ENCODE data around the gene SSH2.
"Not testable (repeated sequence)": the region's sequence is repeated elsewhere in the genome, so short reads cannot be mapped to it uniquely, and the experiment has no call there.

SSH2 gene

DNA sequence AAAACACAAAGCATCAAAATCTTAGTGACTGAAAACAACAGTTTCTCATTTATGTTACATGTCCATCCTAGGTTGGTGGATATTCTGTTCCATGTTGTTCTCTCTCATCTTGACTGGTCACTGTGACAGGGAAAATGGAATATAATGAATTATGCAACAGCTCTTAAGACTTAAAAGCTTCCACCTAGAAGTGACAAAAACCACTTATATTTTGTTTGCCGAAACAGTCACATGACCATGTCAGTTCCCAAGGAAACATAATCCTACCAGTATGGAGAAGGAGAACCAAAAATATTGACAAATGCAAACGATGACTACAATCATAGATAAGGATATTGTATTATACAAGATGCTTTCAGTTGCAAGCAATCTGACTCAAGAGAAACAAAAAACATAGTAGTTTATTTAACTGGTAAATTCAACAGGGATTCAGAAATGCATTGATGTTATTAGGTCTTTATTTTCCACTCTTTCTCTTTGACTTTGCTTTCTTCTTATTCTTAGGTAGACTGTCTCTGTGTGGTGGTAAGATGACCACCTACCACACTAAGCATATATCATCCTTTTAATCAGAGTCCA is 103.8 kb downstream of the SSH2 start:
- TF ChIP-seq POLR2A (IDR thresholded peaks at IDR 0.05; ENCODE audit: low read length) (no peak), GATA1 (IDR thresholded peaks at IDR 0.05; ENCODE audit: low read depth, low read length) (no peak)
- DNase-seq = no peak

DNA sequence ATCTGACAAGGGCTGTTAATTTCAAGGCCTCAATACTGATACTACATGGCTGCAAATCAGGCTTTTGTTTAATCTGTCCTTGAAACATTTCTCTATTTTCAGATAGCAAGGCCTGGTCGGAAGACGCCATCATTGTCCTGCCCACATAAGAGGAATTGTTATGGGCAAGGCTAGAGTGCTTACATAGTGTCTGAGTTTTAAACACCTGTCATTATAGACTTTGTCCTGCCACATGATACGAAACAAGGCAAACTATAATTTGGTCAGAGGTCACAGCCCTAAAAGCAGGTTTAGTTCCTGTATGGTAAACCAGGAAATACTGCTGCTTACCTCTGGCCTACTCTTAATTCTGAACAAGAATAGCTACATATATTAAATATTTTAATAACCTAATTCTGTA is 104.4 kb downstream of the SSH2 start:
- DNase-seq = peak in 1 of 2 experiments; percentile 49
- TF ChIP-seq GATA1 (IDR thresholded peaks at IDR 0.05; ENCODE audit: low read depth, low read length) = no peak
- no peak for TF ChIP-seq POLR2A (IDR thresholded peaks at IDR 0.05; ENCODE audit: low read length)

DNA sequence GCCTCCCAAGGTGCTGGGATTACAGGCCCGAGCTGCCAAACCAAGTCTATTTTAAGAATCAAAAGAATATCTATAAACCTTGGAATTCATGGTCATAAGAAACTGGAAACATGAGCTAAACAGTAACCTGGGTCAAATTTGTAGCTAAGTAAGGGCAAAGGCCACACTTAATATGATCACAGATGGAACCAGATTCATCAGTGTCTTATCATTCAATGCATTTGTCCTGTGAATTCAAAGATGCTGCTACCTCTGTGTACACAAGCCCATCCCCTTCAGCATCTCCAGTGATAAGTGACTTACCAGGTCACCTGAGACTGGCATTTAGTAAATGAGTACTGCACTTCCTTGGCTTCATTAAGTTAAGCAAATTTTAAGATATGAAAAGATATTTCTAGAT is 108.1 kb downstream of the SSH2 start:
- no peak for TF ChIP-seq GATA1 (IDR thresholded peaks at IDR 0.05; ENCODE audit: low read depth, low read length)
- TF ChIP-seq POLR2A (IDR thresholded peaks at IDR 0.05; ENCODE audit: low read length) = no peak
- no peak for DNase-seq

DNA sequence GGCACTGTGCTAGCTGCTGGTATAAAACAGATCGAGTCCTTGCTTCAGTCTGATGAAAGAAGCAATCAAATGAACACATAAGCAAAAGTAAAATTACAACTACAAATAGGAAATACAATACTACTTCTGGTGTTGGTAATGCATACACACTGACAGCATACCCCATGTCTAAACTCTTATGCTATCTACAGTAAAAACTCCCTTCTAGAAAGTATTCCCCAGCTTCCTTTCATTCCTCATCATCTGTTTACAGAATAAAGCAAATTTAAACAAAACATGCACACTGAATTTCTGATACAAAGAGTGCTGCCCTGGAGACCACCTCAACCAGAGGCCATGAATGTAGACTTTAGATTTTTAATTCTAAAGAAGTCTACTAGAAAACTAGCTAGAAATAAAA is 109.6 kb downstream of the SSH2 start:
- TF ChIP-seq GATA1 (IDR thresholded peaks at IDR 0.05; ENCODE audit: low read depth, low read length) = no peak
- no peak for TF ChIP-seq POLR2A (IDR thresholded peaks at IDR 0.05; ENCODE audit: low read length)
- DNase-seq = no peak

DNA sequence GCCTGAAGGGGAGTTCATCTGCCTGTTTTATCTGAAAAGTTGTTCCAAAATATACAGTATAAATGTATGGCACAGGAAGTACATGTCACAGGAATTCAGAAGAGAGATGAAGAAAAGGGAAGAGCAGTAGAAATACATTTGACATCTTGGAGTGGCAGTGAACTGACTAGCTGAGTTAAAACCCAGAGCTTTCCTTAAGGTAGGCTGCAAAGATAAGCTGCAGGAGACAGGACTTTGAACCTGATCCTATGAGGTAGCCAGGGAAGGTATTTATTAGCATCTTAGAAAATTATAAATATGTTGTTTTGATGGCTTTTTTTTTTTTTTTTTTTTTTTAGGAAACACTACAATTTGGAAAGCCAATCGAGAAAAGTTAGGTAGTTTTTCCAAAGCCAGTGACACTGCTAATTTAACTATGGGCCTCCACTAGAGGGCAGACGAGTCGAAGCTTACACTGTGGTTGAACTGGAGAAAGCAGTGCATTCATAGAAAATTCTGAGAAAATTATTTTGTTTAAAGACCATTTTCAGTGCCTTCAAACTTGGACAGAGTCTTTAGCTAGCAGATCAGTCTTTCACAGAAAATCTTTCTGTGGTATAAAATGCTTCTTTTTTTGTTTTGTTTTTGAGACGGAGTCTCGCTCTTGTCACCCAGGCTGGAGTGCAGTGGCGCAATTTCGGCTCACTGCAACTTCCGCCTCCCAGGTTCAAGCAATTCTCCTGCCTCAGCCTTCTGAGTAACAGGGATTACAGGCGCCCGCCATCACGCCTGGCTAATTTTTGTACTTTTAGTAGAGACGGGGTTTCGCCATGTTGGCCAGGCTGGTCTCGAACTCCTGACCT is 122.3 kb downstream of the SSH2 start:
- DNase-seq = peak; percentile 60 to 79
- TF ChIP-seq POLR2A (IDR thresholded peaks at IDR 0.05; ENCODE audit: low read length) (no peak), GATA1 (IDR thresholded peaks at IDR 0.05; ENCODE audit: low read depth, low read length) (no peak)

DNA sequence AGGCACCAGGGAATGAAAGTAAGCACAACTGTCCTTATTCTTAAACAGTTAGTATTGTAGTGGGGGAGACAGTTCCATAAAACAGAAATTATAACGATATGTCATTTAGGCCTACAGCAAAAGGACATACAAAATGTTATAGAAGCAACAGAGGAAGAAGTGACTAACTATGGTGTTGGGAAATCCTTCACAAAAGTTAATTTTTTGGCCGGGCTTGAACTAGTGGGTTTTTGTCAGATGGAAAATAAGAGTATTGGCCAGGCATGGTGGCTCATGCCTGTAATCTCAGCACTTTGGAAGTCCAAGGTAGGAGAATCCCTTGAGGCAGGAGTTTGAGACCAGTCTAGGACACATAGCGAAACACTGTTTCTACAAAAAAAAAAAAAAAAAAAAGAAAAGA is 127.8 kb downstream of the SSH2 start:
- TF ChIP-seq GATA1 (IDR thresholded peaks at IDR 0.05; ENCODE audit: low read depth, low read length) = no peak
- TF ChIP-seq POLR2A (IDR thresholded peaks at IDR 0.05; ENCODE audit: low read length) = no peak

DNA sequence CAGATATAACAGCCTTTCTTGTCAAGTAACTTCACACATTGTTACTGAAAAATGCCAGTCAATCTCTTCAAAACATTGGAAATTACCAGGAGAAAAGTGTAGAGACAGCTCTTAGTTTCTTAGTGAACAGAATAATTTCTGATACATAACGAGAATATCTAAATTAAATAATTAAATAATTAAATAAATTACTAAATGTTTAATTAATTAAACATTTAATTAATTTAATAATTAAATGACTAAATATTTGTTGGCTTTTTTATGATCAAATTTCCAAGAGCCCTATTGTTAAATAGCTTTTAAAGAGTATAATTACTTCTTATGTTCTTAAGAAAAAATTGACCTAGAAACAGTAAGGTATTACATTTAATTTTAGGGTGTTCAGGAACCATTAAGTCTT is 129.6 kb downstream of the SSH2 start:
- TF ChIP-seq GATA1 (IDR thresholded peaks at IDR 0.05; ENCODE audit: low read depth, low read length) (no peak), POLR2A (IDR thresholded peaks at IDR 0.05; ENCODE audit: low read length) (no peak)
- DNase-seq = no peak

More for the DNA sequence above, 127.8 kb downstream of the SSH2 start:
- DNase-seq = no peak

DNA sequence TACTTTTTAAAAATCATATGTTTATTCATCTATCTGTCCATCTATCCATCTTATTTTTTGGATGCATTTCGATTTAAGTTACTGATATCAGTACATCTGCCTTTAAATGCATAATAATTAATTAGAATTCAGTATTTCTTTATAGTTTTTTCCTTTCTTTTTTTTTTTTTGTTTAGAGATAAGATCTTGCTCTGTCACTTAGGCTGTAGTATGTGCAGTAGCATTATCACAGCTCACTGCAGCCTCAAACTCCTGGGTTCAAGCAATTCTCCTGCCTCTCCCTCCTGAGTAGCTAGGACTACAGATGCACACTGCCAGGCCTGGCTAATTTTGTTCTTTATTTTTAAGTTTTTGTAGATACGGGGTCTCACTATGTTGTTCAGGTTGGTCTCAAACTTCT is 133.4 kb downstream of the SSH2 start:
- DNase-seq = peak in 1 of 2 experiments; percentile 6
- no peak for TF ChIP-seq POLR2A (IDR thresholded peaks at IDR 0.05; ENCODE audit: low read length)
- TF ChIP-seq GATA1 (IDR thresholded peaks at IDR 0.05; ENCODE audit: low read depth, low read length) = no peak

DNA sequence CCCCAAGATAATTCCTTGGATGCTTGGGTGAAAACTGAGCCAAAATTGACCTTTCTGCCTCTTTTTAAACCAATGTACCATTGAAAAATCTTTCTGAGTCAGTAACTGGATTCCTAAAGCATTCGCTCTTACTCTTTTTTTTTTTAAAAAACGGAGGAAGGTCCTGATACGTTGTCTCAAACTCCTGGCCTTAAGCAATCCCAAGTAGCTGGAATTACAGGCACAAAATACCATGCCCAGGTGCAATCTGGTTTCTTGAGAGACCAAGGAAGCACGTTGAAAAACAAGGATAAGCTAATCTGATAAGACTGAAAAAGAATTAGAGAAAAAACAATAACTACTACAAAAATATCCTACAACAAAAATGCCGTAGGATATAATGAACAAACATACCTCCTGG is 136.5 kb downstream of the SSH2 start:
- TF ChIP-seq GATA1 (IDR thresholded peaks at IDR 0.05; ENCODE audit: low read depth, low read length) (no peak), POLR2A (IDR thresholded peaks at IDR 0.05; ENCODE audit: low read length) (no peak)
- no peak for DNase-seq

DNA sequence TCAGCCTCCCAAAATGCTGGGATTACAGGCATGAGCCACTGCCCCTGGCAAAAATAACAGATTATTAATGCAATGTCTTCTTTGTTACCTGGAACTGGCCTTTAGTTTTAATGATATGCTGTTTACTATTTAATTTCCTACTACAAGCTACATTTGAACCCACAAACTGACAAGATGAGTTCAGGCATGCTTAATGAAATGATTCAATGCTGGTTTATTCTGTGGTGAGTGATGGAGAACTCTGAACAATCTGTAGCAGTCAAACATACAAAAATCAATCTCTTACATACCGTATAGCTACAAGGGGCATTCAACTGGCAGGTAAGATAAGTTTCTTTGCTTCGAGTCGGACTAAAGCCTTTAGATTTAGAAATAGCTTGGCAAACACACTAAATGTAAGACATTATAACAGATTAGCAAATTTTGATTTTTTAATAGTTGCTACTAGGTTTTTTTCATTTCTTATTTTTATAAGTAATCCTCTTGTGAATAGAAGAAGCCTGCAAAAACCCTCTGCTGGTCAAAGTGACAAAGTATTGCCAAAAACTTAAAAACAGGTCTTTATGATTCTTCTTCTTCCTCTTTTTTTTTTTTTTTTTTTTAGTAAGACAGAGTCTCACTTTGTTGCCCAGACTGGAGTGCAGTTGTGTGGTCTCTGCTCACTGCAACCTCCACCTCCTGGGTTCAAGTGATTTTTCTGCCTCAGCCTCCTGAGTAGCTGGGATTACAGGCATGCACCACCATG is 138.5 kb downstream of the SSH2 start:
- no peak for DNase-seq

DNA sequence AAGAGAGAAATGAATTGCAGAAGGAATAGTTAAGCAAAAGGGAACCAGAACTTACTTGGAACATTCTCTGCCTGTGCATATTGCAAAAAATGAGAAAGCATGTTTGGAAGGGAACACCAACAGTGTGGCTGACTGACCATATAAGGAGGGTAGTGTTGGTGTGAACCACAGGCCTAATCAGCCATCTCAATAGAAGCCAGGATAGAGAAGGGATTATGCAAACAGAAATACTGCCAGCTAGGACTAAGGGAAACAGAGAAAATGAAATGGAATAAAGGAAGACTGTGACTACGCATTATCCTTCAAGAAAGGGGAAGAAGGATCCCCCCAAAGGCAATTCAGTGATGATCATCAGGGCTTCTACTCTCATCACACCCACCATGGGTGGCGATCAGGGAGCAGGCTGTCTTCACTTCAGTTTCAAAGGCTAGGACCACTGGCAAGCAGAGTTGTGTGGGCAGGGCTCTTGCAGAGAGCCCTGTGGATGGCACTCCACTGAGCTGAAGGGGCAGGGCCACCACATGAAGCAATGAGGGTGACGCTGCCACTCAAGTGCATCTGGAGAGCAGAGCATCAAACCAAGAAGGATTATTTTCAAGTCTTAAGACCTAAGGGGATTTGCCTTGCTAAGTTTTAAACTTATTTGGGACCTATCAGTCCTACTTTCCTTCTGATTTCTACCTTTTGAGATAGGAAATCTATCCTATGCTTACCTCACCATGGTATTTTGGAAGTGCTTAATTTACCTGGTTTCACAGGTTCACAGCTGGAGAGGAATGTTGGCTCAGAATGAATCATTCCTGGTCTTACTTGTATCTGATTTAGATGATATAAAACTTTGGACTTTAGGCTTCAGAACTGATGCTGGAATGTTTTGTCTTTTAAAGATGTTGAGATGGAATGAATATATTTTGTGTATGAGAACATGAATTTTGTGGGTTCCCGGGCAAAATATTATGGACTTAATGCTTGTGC is 140.5 kb downstream of the SSH2 start:
- TF ChIP-seq POLR2A (IDR thresholded peaks at IDR 0.05; ENCODE audit: low read length) (no peak), GATA1 (IDR thresholded peaks at IDR 0.05; ENCODE audit: low read depth, low read length) (no peak)
- no peak for DNase-seq

More for the DNA sequence above, 138.5 kb downstream of the SSH2 start:
- no peak for TF ChIP-seq POLR2A (IDR thresholded peaks at IDR 0.05; ENCODE audit: low read length)
- no peak for TF ChIP-seq GATA1 (IDR thresholded peaks at IDR 0.05; ENCODE audit: low read depth, low read length)

DNA sequence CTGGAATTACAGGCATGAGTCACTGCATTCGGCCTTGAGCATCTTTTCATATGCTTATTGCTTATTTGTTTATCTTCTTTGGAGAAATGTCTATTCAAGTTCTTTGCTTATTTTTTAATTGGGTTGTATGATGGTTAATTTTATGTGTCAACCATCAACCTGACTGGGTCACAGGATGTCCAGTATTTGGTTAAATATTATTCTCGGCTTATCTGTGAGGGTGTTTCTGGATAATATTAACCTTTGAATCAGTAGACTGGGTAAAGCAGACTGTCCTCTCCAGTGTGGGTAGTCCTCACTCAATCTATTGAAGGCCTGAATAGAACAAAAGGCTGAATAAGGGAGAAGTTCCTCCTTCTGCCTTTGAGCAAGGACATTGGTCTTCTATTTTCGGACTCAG is 142.0 kb downstream of the SSH2 start:
- no peak for DNase-seq
- TF ChIP-seq GATA1 (IDR thresholded peaks at IDR 0.05; ENCODE audit: low read depth, low read length) (no peak), POLR2A (IDR thresholded peaks at IDR 0.05; ENCODE audit: low read length) (no peak)

DNA sequence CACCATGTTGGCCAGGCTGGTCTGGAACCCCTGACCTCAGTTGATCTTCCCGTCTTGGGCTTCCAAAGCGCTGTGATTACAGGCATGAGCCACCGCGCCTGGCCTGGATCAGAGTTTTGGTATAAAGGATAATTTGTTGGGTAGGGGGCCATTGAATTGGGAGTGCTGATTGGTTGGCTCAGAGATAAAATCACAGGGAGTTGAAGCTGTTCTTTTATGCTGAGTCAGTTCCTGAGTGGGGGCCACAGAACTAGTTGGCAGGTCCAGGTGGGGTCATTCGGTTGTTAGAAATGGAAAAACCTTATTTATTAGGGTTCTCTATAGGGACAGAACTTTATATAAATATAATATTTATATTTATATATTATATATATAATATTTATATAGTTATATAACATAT is 147.1 kb downstream of the SSH2 start:
- no peak for DNase-seq
- TF ChIP-seq POLR2A (IDR thresholded peaks at IDR 0.05; ENCODE audit: low read length) (no peak), GATA1 (IDR thresholded peaks at IDR 0.05; ENCODE audit: low read depth, low read length) (no peak)

DNA sequence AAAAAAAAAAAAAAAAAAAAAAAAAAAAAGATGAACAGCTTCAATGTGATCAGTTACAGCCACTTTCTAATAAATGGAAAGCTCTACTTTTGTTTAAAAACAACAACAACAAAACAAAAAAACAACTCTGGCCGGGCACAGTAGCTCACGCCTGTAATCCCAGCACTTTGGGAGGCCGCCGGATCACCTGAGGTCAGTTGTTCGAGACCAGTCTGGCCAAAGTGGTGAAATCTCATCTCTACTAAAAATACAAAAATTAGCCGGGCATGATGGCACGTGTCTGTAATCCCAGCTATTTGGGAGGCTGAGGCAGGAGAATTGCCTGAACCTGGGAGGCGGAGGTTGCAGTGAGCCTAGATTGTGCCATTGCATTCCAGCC is 150.2 kb downstream of the SSH2 start:
- DNase-seq = not testable (repeated sequence)
